Keratinocyte (primary cell): Measurements from ENCODE around the gene ATP13A3. TPM values are rescaled to one million over a fixed set of nuclear protein-coding genes. Genes with fewer than 3 reads are reported as not detected.
"Not testable (repeated sequence)": the region's sequence is repeated elsewhere in the genome, so short reads cannot be mapped to it uniquely, and the experiment has no call there.

Source experiments
- DNase-seq: peaks from one replicate; pipeline ENCODE4 v3.0.0-alpha.2; 2011; ENCODE audit warnings: low read depth, missing footprints, low spot score
- FAIRE-seq: peaks from 2 replicates; lab custom pipeline; 2011; peaks lifted over from hg19 to GRCh38; lab: Jason Lieb, UNC
- H2AFZ ChIP-seq: 2 replicates; pipeline ENCODE4 v1.6.0; 2012; ENCODE audit warnings: low read length, control low read depth, inconsistent platforms; ENCODE audit not compliant: control insufficient read depth
- H3K27ac ChIP-seq: 2 replicates; pipeline ENCODE4 v1.5.1; 2011; ENCODE audit warnings: low read length; ENCODE audit not compliant: control insufficient read depth, insufficient read depth
- H3K27me3 ChIP-seq: 3 replicates; pipeline ENCODE4 v1.6.0; 2011; ENCODE audit warnings: low read length; ENCODE audit not compliant: control insufficient read depth, insufficient read depth; ENCODE audit errors: extremely low read depth
- H3K36me3 ChIP-seq, 2 experiments: 2 replicates in 1 of 2; 3 replicates in 1 of 2; pipeline ENCODE4 v1.5.1; 2011; ENCODE audit warnings: low read length in 2 of 2, mild to moderate bottlenecking in 1 of 2; ENCODE audit not compliant: control insufficient read depth in 2 of 2, insufficient read depth in 2 of 2; ENCODE audit errors: extremely low read depth in 1 of 2
- H3K4me1 ChIP-seq: 3 replicates; pipeline ENCODE4 v1.5.1; 2011; ENCODE audit warnings: low read length; ENCODE audit not compliant: control insufficient read depth, insufficient read depth; ENCODE audit errors: extremely low read depth
- H3K4me2 ChIP-seq: 3 replicates; pipeline ENCODE4 v1.6.0; 2011; ENCODE audit warnings: low read depth, low read length; ENCODE audit not compliant: control insufficient read depth, insufficient read depth; ENCODE audit errors: extremely low read depth
- H3K4me3 ChIP-seq, 3 experiments: fragments of 200-600 bp in 1 of 3; sonication (generic) in 1 of 3; 2 replicates in 2 of 3; 3 replicates in 1 of 3; pipeline ENCODE4 v1.5.1; 2011 to 2016; ENCODE audit warnings: low read length in 3 of 3, mild to moderate bottlenecking in 3 of 3, control low read depth in 2 of 3, inconsistent platforms in 1 of 3, low read depth in 1 of 3, mixed read lengths in 1 of 3, mixed run types in 1 of 3, moderate library complexity in 1 of 3; ENCODE audit not compliant: control insufficient read depth in 2 of 3, insufficient read depth in 2 of 3; ENCODE audit errors: extremely low read depth in 1 of 3
- H3K79me2 ChIP-seq: 2 replicates; pipeline ENCODE4 v1.6.0; 2012; ENCODE audit warnings: low read length; ENCODE audit not compliant: control insufficient read depth, insufficient read depth
- H3K9ac ChIP-seq: 3 replicates; pipeline ENCODE4 v1.6.0; 2011; ENCODE audit warnings: low read length; ENCODE audit not compliant: control insufficient read depth, insufficient read depth; ENCODE audit errors: extremely low read depth
- H3K9me1 ChIP-seq: 3 replicates; pipeline ENCODE4 v1.6.0; 2011; ENCODE audit warnings: low read length; ENCODE audit not compliant: control insufficient read depth, insufficient read depth; ENCODE audit errors: extremely low read depth
- H3K9me3 ChIP-seq: 2 replicates; pipeline ENCODE4 v1.5.1; 2012; ENCODE audit warnings: low read depth, low read length; ENCODE audit not compliant: control insufficient read depth
- H4K20me1 ChIP-seq: 3 replicates; pipeline ENCODE4 v1.6.0; 2011; ENCODE audit warnings: low read length; ENCODE audit not compliant: control insufficient read depth, insufficient read depth; ENCODE audit errors: extremely low read depth
- EZH2 ChIP-seq: IDR thresholded peaks from one replicate; pipeline ENCODE4 v1.6.1; 2012; ENCODE audit warnings: inconsistent platforms, mild to moderate bottlenecking, low read length, moderate library complexity
- dilution Hi-C: fragments of 300-500 bp; cut with MboI; formaldehyde crosslinking; loops from one replicate; pipeline ENCODE4 v1.7.0; 2020; ENCODE audit warnings: low sequenced_read_pairs; ENCODE audit not compliant: extremely low pct_ligation_motif_present
- polyA plus RNA-seq, 5 experiments: library from polyadenylated mRNA; depleted of rRNA in 3 of 5; stranded (reverse) in 3 of 5; stranded (forward) in 1 of 5; unstranded in 1 of 5; fragments of >200 nt; gene quantifications; 1 replicate in 1 of 5; 2 replicates in 3 of 5; 3 replicates in 1 of 5; pipeline versions ENCODE4 v1.2.1 to v1.2.3, GENCODE V29; 2011 to 2012; ENCODE audit warnings: missing spikeins in 2 of 5, low read depth in 1 of 5, low replicate concordance in 1 of 5
- TF ChIP-seq, protein P1 (sequence below), 3 experiments: IDR thresholded peaks in 1 of 3; conservative IDR thresholded peaks in 1 of 3; optimal IDR thresholded peaks in 1 of 3; 2 replicates in 2 of 3; 3 replicates in 1 of 3; pipeline versions ENCODE3 to v1.5.1; 2011; ENCODE audit warnings: low read length in 3 of 3, mild to moderate bottlenecking in 3 of 3, moderate library complexity in 2 of 3, control low read depth in 1 of 3, inconsistent platforms in 1 of 3; ENCODE audit not compliant: insufficient read depth in 2 of 3; ENCODE audit errors: extremely low read depth in 1 of 3

ATP13A3 gene
- polyA plus RNA-seq, 1 donor (not counting 4 experiments of a cell fraction or from before 2014, with no cell fraction given), result 103 TPM

DNA sequence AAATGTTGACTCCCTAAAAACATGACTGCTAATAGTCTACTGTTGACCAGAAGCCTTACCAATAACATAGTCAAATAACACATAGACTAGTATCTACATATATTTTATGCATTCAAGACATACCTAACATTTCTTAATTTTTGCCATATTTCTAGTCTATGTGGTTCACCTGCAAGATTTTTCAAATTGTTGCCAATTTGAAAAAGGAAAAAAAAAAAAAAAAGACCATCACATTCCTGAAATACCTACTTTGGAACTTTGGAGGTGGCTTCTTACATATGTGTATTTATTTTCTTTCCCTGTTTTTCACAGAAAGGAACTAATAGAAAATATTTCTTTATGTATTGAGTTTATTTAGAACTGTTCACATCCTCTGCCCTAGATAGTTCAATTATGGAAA is 13.4 kb upstream of the ATP13A3 start:
- H4K20me1 ChIP-seq, result no peaks in the 10 kb centered on the region
- no peaks in the 10 kb centered on the region for H3K9me1 ChIP-seq
- no peaks in the 10 kb centered on the region for H3K36me3 ChIP-seq
- H3K9ac ChIP-seq, result no peak overlapping the region
- no peak overlapping the region for H3K4me3 ChIP-seq
- H3K4me1 ChIP-seq, result no peaks in the 10 kb centered on the region
- dilution Hi-C loops, result no loop called here
- no peak overlapping the region for H3K27ac ChIP-seq
- FAIRE-seq (no peak), DNase-seq (no peak)
- H3K4me2 ChIP-seq, result no peak overlapping the region
- no peaks in the 10 kb centered on the region for H3K79me2 ChIP-seq
- TF ChIP-seq EZH2, result no peak
- TF ChIP-seq, protein P1, sequence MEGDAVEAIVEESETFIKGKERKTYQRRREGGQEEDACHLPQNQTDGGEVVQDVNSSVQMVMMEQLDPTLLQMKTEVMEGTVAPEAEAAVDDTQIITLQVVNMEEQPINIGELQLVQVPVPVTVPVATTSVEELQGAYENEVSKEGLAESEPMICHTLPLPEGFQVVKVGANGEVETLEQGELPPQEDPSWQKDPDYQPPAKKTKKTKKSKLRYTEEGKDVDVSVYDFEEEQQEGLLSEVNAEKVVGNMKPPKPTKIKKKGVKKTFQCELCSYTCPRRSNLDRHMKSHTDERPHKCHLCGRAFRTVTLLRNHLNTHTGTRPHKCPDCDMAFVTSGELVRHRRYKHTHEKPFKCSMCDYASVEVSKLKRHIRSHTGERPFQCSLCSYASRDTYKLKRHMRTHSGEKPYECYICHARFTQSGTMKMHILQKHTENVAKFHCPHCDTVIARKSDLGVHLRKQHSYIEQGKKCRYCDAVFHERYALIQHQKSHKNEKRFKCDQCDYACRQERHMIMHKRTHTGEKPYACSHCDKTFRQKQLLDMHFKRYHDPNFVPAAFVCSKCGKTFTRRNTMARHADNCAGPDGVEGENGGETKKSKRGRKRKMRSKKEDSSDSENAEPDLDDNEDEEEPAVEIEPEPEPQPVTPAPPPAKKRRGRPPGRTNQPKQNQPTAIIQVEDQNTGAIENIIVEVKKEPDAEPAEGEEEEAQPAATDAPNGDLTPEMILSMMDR (optimal IDR thresholded peaks at IDR 0.05 in 1 of 3, IDR thresholded peaks at IDR 0.05 in 1 of 3, conservative IDR thresholded peaks at IDR 0.05 in 1 of 3; ENCODE audit: extremely low read depth in 1 of 3, insufficient read depth in 2 of 3, low read length in 3 of 3), result no peak
- H3K27me3 ChIP-seq, result no peaks in the 10 kb centered on the region
- no peaks in the 10 kb centered on the region for H3K9me3 ChIP-seq
- no peak overlapping the region for H2AFZ ChIP-seq

DNA sequence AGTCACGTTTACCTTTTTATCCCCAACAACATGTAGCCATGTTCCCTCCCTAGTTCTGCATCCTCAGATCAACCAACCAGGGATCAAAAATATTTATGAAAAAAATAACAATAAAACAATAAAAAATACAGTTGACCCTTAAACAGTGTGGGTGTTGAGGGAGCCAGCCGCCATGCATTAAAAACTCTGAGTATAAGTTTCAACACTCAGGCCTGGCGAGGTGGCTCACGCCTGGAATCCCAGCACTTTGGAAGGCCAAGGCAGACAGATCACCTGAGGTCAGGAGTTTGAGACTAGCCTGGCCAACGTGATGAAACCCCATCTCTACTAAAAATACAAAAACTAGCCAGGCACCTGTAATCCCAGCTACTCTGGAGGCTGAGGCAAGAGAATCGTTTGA is 12.7 kb upstream of the ATP13A3 start:
- H3K4me2 ChIP-seq, H3K4me1 ChIP-seq, H3K27ac ChIP-seq, H3K9ac ChIP-seq, H3K36me3 ChIP-seq, dilution Hi-C loops, H3K27me3 ChIP-seq, H3K9me3 ChIP-seq, DNase-seq, H3K79me2 ChIP-seq, H4K20me1 ChIP-seq, FAIRE-seq, H2AFZ ChIP-seq, H3K9me1 ChIP-seq, H3K4me3 ChIP-seq: not testable (repeated sequence)

DNA sequence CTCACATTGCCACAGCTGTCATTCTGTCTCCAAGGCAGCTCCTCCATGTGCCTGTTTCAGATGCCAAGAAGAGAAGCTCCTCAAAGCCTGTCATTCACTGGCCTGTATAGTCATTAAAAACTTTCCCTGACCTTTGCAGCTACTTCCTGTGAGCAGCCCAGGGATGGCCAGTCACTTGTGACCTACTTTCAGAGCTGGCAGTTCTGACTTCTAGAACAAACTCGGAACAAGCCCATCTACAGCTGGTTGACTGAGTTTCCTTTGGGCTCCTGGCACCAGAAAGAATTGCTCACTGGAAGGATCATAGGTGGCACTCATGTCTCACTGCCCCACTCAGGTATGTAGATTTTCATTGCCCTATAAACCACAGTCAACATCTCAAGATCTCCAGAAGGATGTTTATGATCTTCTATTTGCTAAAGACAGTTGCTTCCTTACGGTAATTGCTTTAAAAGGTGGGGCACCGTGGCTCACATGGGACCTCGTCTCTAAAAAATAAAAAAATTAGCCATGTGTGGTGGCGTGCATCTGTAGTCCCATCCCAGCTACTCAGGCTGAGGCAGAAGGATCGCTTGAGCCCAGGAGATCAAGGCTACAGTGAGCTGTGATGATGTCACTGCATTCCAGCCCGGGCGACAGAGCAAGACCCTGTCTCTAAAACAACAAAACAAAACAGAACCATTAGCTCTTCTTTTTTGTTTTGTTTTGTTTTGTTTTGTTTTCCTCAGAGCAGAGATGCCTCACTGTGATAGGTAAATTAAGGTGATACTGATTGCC is 11.2 kb upstream of the ATP13A3 start:
- no peak for FAIRE-seq
- TF ChIP-seq, protein P1 (optimal IDR thresholded peaks at IDR 0.05 in 1 of 3, IDR thresholded peaks at IDR 0.05 in 1 of 3, conservative IDR thresholded peaks at IDR 0.05 in 1 of 3; ENCODE audit: extremely low read depth in 1 of 3, insufficient read depth in 2 of 3, low read length in 3 of 3), result no peak
- TF ChIP-seq EZH2, result no peak
- DNase-seq, result no peak
- no peaks in the 10 kb centered on the region for H3K27me3 ChIP-seq
- H3K4me2 ChIP-seq, result no peak overlapping the region
- no peaks in the 10 kb centered on the region for H4K20me1 ChIP-seq
- no peak overlapping the region for H3K9ac ChIP-seq
- peaks cover 9% of the 10 kb centered on the region for H3K4me1 ChIP-seq
- no peak overlapping the region for H3K27ac ChIP-seq
- dilution Hi-C loops, result no loop called here
- H3K79me2 ChIP-seq, result no peaks in the 10 kb centered on the region
- H3K36me3 ChIP-seq, result no peaks in the 10 kb centered on the region
- H3K9me3 ChIP-seq, result no peaks in the 10 kb centered on the region
- H3K4me3 ChIP-seq, result no peak overlapping the region
- no peaks in the 10 kb centered on the region for H3K9me1 ChIP-seq
- no peak overlapping the region for H2AFZ ChIP-seq
